OCI-LY1 (cell line): ENCODE results near the gene MAGI1.

Experiments
- EZH2 ChIP-seq: fragments of 200-600 bp; sonication (generic), shearing (Covaris generic); IDR thresholded peaks from 2 replicates; pipeline ENCODE4 v1.8.0; 2017; ENCODE audit warnings: borderline replicate concordance, mixed run types, mild to moderate bottlenecking, antibody characterized with exemption, low read length, moderate library complexity, mixed read lengths
- TF ChIP-seq, protein P1 (sequence below): fragments of 200-600 bp; sonication (generic), shearing (Covaris generic); IDR thresholded peaks from 2 replicates; pipeline ENCODE4 v1.5.1; 2017; ENCODE audit warnings: mild to moderate bottlenecking, antibody characterized with exemption, low read length, moderate library complexity, mixed read lengths

DNA sequence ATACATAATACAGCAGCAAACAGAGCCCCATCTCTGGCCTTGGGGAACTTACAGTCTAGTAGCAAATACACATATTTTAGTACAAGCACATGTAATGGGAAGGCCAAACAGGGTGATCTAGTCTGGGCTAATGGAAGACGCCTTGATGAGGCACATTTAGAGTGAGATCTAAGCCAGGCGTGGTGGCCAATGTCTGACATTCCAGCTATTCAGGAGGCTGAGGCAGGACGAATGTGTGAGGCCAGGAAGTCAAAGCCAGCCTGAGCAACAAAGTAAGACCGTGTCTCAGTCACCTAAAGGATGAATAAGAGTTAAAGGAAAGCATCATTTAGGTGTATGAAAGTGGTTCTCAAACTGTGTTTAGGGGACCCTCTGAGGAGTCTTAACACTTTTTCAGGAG lies 291.9 kb downstream of the MAGI1 start:
- TF ChIP-seq, protein P1, sequence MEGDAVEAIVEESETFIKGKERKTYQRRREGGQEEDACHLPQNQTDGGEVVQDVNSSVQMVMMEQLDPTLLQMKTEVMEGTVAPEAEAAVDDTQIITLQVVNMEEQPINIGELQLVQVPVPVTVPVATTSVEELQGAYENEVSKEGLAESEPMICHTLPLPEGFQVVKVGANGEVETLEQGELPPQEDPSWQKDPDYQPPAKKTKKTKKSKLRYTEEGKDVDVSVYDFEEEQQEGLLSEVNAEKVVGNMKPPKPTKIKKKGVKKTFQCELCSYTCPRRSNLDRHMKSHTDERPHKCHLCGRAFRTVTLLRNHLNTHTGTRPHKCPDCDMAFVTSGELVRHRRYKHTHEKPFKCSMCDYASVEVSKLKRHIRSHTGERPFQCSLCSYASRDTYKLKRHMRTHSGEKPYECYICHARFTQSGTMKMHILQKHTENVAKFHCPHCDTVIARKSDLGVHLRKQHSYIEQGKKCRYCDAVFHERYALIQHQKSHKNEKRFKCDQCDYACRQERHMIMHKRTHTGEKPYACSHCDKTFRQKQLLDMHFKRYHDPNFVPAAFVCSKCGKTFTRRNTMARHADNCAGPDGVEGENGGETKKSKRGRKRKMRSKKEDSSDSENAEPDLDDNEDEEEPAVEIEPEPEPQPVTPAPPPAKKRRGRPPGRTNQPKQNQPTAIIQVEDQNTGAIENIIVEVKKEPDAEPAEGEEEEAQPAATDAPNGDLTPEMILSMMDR: no peak
- TF ChIP-seq EZH2: no peak
